Skin epidermis (tissue), 12 donors: ENCODE results near the gene F3.

Source experiments
- H3K27ac ChIP-seq, 21 experiments: fragments of 200-600 bp; sonication (generic) in 11 of 21; one replicate each; pipeline ENCODE4 v1.5.0; 2020; ENCODE audit warnings: mild to moderate bottlenecking in 3 of 21, inconsistent platforms in 2 of 21, moderate library complexity in 2 of 21
- H3K4me3 ChIP-seq, 7 experiments: fragments of 200-600 bp; sonication (generic) in 2 of 7; one replicate each; pipeline ENCODE4 v1.5.0; 2020; ENCODE audit warnings: inconsistent platforms in 2 of 7, mild to moderate bottlenecking in 2 of 7, moderate library complexity in 1 of 7

Gene F3

GRCh38 chr1:94479682-94480081, 61.9 kb downstream of the F3 start:
- Histone ChIP-seq H3K4me3 (no peak overlapping the region), H3K27ac (no peak overlapping the region)
